HG03378 (cell line): ENCODE measurements around the gene AK9.
A peak's percentile ranks its signal among the peaks of the same experiment; 100 is the strongest.
"Not testable (repeated sequence)": the region's sequence is repeated elsewhere in the genome, so short reads cannot be mapped to it uniquely, and the experiment has no call there.

Experiments used
- ATAC-seq: cut with Tn5 transposase; IDR thresholded peaks from one replicate; pipeline ENCODE4 v1.9.1; 2021; ENCODE audit warnings: mild to moderate bottlenecking, moderate library complexity; ENCODE audit not compliant: unreplicated experiment

AK9 gene

GRCh38 chr6:109701221-109701620, 10.2 kb upstream of the AK9 start:
- no peak for ATAC-seq

DNA sequence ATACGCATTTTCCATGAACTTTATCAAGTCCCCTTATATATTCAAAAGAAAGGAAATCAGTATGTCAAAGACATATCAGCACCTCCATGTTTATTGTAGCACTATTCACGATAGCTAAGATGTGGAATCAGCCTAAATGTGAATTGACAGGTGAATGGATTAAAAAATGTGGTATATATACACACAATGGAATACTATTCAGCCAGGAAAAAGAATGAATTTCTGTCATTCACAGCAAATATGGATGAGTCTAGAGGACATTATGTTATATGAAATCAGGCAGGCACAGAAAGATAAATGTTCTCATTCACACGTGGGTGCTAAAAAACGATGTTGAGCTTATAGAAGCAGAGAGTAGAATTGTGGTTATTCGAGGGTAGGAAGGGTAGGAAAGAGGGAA, 5.4 kb upstream of the AK9 start:
- ATAC-seq, result no peak

DNA sequence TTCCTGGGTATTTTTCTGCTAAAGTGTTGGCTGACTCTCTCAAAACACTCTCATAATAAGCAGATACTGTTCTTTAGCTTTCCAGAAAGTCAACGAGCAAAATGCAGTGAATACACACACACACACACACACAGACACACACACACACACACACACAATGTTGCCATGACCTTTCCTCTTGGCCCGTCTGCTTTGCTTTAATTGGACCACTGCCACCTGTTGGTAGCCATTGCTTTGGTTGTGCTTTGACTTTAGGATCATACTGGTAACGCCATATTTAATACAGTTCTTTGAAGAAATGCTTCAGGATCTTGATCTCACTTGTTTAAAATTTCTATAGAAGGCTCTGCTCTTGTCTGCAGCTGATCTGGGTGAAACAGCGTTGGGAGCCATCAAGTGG, 4.5 kb upstream of the AK9 start:
- no peak for ATAC-seq

DNA sequence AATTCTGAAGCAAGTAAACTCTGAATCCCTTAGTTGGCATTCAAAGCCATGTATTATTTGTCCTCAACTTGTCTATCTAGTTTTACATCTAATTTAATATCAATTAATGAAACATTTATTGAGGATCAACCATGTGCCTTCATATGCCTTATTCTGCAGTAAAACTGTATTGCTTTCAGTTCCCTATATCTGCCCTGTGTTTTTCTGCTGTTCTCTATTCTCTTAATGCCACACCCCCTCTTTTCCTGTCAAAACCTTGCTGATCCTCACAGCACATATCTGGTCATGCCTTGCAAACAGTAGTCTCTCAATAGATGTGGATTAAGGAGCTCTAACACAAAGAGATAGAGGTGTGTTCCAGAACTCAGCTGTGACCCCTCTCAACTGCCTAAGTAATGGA, 2.1 kb upstream of the AK9 start:
- ATAC-seq, result peak; percentile 45

GRCh38 chr6:109690373-109690736, 647 bp downstream of the AK9 start:
- peak; percentile 18 for ATAC-seq

- no peak for ATAC-seq
Measured at GRCh38 chr6:109687271-109687761, 3.7 kb downstream of the AK9 start.

DNA sequence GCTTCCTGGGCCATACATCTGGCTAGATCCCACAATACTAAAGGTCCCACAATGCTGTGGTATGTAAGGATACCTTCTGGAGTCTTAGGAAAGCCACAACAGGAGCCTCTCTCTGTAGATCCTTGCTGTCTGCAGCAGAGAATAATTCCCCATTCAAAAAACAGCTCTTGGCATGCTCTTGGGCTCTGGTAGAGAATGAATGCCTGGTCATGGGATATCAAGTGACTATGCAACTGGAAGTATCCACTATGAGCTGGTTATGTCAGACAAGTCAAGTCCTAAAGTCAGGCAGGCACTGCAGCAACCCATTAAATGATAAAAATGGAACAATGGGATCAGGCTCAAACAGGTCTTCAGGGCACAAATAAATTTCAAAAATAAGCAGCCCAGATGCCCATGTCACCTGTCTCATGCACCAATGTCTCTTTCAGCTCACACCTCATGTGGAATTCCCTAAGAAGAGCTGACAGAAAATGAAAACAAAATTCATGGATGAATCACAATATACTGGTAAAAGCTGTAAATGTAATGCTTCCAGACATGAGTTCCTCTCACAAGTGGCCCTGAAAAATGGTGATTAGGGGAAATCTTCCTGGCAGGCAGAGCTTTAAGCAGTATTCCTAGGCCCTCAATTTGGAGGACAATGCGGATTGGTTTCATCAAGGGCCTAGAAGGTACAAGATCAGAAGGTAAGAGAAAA, 4.3 kb downstream of the AK9 start:
- no peak for ATAC-seq

GRCh38 chr6:109678661-109679505, 12.1 kb downstream of the AK9 start:
- ATAC-seq, result not testable (repeated sequence)

DNA sequence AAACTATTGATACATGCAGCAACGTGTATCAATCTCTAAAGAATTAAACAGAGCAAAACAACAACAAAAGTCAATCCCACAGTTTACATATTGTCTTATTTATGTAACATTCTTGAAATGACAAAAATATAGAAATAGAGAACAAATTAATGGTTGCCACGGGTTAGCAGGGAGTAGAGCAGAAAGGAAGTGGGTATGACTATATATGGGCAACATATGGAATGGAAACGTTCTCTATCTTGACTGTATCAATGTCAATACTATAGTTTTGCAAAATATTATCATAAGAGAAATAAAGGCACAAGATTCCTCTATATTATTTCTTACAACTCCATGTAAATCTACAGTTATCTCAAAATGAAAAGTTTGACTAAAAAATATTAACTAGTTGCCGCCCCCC, 12.8 kb downstream of the AK9 start:
- no peak for ATAC-seq

- ATAC-seq, result no peak
Measured at GRCh38 chr6:109676724-109677123, 14.3 kb downstream of the AK9 start.

DNA sequence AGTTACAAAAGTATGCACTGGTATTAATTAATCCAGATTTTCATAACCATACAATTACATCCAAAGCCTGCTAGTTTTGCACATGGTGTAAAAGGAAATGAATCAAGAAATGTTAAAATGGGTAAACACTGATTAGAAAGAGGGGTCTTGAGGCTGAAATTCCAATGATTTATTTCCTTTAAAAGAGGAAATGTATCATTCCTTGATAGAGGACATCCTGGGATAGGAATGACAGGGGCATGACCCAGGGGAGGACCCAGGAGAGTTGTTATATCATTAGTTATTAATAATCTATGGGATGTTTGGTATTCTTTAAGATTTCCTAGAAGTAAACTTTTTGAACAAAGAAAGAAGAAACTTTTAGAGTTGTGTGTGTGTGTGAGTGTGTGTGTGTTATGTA, 18.2 kb downstream of the AK9 start:
- ATAC-seq, result no peak

- ATAC-seq, result no peak
Measured at GRCh38 chr6:109672175-109672574, 18.8 kb downstream of the AK9 start.

DNA sequence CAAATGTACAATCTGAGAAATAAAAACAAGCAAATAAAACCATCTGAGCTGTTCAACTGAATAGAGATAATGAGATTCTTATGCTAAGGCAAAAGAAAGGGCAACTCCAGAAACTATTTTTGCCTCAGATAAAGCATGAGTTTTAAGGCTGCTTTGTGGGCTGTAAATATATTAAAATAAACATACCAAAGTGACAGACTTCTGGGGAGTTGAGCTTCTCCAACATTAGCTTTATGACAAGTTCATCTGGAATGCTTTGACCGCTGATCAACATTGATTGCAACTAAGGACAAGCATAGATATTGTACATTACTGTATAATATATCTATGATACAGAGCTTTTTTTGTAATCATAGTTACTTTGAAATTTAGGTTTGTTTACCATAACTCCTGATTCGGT, 19.3 kb downstream of the AK9 start:
- no peak for ATAC-seq

GRCh38 chr6:109669811-109670210, 21.2 kb downstream of the AK9 start:
- no peak for ATAC-seq

DNA sequence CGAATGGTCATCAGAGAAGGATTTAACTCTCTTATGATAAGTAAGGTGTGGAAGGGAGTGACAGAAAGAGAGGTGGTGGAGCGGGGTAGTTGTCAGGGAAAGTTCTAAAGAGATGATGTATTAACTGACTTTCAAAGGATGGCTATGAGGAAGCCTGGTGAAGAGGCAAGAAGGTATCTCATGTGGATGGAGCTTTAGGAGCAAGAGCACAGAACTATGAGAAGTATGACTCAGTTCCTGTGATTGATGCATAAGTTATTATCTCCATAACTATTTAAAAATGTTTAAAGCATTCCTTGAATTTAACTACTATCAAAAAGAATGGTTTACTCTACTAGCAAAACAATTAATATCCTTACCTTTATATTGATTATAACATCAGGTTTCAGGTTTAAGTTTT, 28.8 kb downstream of the AK9 start:
- ATAC-seq, result no peak

- ATAC-seq, result no peak
Measured at GRCh38 chr6:109660526-109661320, 30.3 kb downstream of the AK9 start.

GRCh38 chr6:109655761-109656262, 35.2 kb downstream of the AK9 start:
- ATAC-seq, result no peak

GRCh38 chr6:109653264-109653663, 37.7 kb downstream of the AK9 start:
- ATAC-seq, result no peak

GRCh38 chr6:109644131-109644530, 46.9 kb downstream of the AK9 start:
- no peak for ATAC-seq

GRCh38 chr6:109632405-109632804, 58.6 kb downstream of the AK9 start:
- ATAC-seq, result no peak

DNA sequence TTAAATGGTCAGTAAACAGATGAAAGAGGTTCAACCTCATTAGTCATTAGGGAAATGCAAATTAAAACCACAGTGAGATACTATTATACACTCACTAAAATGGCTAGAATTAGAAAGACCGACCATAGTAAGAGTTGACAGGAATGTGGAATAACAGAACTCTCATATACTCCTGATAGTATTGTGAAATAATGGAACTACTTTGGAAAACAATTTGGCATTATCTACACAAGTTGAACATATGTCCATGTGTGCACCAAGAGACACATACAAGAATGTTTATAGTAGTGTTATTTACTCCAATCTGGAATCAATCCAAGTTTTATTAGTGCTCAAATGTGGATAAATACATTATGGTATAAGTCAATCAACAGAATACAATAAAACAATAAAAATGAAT, 59.6 kb downstream of the AK9 start:
- no peak for ATAC-seq
